Measurements from ENCODE around the gene TDRD10.

TDRD10 gene

GRCh38 chr1:154553056-154554030, 51.3 kb downstream of the TDRD10 start:
- no peak for TF ChIP-seq FOXP2 (optimal IDR thresholded peaks at IDR 0.05; ENCODE audit: borderline replicate concordance, extremely low read depth, extremely low read length, insufficient read depth)
- 0 out of 2 replicates have a peak, but pooled peaks have one; percentile 14 for TF ChIP-seq POLR2AphosphoS5 (IDR thresholded peaks at IDR 0.05; ENCODE audit: low read depth, low read length)

GRCh38 chr1:154556422-154556821, 54.4 kb downstream of the TDRD10 start:
- TF ChIP-seq FOXP2 (optimal IDR thresholded peaks at IDR 0.05; ENCODE audit: borderline replicate concordance, extremely low read depth, extremely low read length, insufficient read depth) (no peak), TAF1 (IDR thresholded peaks at IDR 0.05; ENCODE audit: borderline replicate concordance, insufficient read depth, low read length) (no peak), SIN3A (IDR thresholded peaks at IDR 0.05; ENCODE audit: borderline replicate concordance, insufficient read depth, low read length) (no peak), REST (IDR thresholded peaks at IDR 0.05; ENCODE audit: insufficient read depth in 1 of 2, low read depth in 2 of 2, low read length in 2 of 2) (no peak), POLR2AphosphoS5 (IDR thresholded peaks at IDR 0.05; ENCODE audit: low read depth, low read length) (no peak)

- TF ChIP-seq REST (IDR thresholded peaks at IDR 0.05; ENCODE audit: insufficient read depth in 1 of 2, low read depth in 2 of 2, low read length in 2 of 2) (no peak), SIN3A (IDR thresholded peaks at IDR 0.05; ENCODE audit: borderline replicate concordance, insufficient read depth, low read length) (no peak)
These were observed 55.4 kb downstream of the TDRD10 start for GRCh38 chr1:154557248-154557938.

- TF ChIP-seq SIN3A (IDR thresholded peaks at IDR 0.05; ENCODE audit: borderline replicate concordance, insufficient read depth, low read length) (no peak), FOXP2 (optimal IDR thresholded peaks at IDR 0.05; ENCODE audit: borderline replicate concordance, extremely low read depth, extremely low read length, insufficient read depth) (no peak), TAF1 (IDR thresholded peaks at IDR 0.05; ENCODE audit: borderline replicate concordance, insufficient read depth, low read length) (no peak), POLR2AphosphoS5 (IDR thresholded peaks at IDR 0.05; ENCODE audit: low read depth, low read length) (no peak; the same call in 1 of the 2 replicates), REST (IDR thresholded peaks at IDR 0.05; ENCODE audit: insufficient read depth in 1 of 2, low read depth in 2 of 2, low read length in 2 of 2) (no peak)
These were observed 56.1 kb downstream of the TDRD10 start, which contains the start of gene UBE2Q1 for GRCh38 chr1:154557939-154558719. UBE2Q1 (minus strand) TSS chr1:154558662; CDS start chr1:154558553, 109 bp downstream.
